Head of caudate nucleus (tissue), 42 donors: ENCODE measurements around the gene CD8B2.
A peak's percentile ranks its signal among the peaks of the same experiment; 100 is the strongest.
"Not testable (repeated sequence)": the region's sequence is repeated elsewhere in the genome, so short reads cannot be mapped to it uniquely, and the experiment has no call there.

ENCODE experiments used
- DNase-seq, 42 donors: peaks; one replicate each; pipeline versions ENCODE4 v3.0.0 to v3.0.0-alpha.2; 2020 to 2021; ENCODE audit warnings: mixed read lengths in 7 of 42
- intact Hi-C: fragments of 100-400 bp; cut with DNase I; formaldehyde crosslinking; loops from one replicate; pipeline ENCODE4 v1.15.0; 2022

Gene CD8B2

GRCh38 chr2:106486551-106487385 lies at the start of gene CD8B2:
Gene CD8B2 (plus strand): TSS chr2:106487364. CDS start chr2:106487427, 63 bp downstream.
- intact Hi-C loops, DNase-seq: not testable (repeated sequence)

GRCh38 chr2:106461882-106462281 lies 25.3 kb upstream of the CD8B2 start:
- DNase-seq, intact Hi-C loops: not testable (repeated sequence)

GRCh38 chr2:106467516-106467915 lies 19.6 kb upstream of the CD8B2 start:
- intact Hi-C loops, DNase-seq: not testable (repeated sequence)

- intact Hi-C loops, DNase-seq: not testable (repeated sequence)
These were observed 19.1 kb upstream of the CD8B2 start, which contains the start of gene RGPD3 for GRCh38 chr2:106468107-106468506. Gene RGPD3 (minus strand): TSS chr2:106468413. CDS start chr2:106468288, 125 bp downstream.

GRCh38 chr2:106470658-106471057 lies 16.5 kb upstream of the CD8B2 start:
- DNase-seq = peak in 40 of 42 donors; percentile 28 to 83 (median 64)
- intact Hi-C loops = not testable (repeated sequence)

- DNase-seq, intact Hi-C loops: not testable (repeated sequence)
These were observed 9.5 kb upstream of the CD8B2 start for GRCh38 chr2:106477647-106478046.

GRCh38 chr2:106479563-106479962 lies 7.6 kb upstream of the CD8B2 start:
- DNase-seq, intact Hi-C loops: not testable (repeated sequence)

GRCh38 chr2:106487386-106488191 lies 425 bp downstream of the CD8B2 start:
- intact Hi-C loops, DNase-seq: not testable (repeated sequence)

GRCh38 chr2:106489701-106490100 lies 2.5 kb downstream of the CD8B2 start:
- intact Hi-C loops, DNase-seq: not testable (repeated sequence)

- DNase-seq, intact Hi-C loops: not testable (repeated sequence)
These were observed 5.2 kb downstream of the CD8B2 start for GRCh38 chr2:106492399-106492798.

GRCh38 chr2:106492913-106493312 lies 5.7 kb downstream of the CD8B2 start:
- DNase-seq, intact Hi-C loops: not testable (repeated sequence)

- intact Hi-C loops, DNase-seq: not testable (repeated sequence)
These were observed 11.4 kb downstream of the CD8B2 start for GRCh38 chr2:106498549-106498948.

GRCh38 chr2:106500350-106500749 lies 13.2 kb downstream of the CD8B2 start:
- DNase-seq, intact Hi-C loops: not testable (repeated sequence)

- DNase-seq, intact Hi-C loops: not testable (repeated sequence)
These were observed 15.2 kb downstream of the CD8B2 start for GRCh38 chr2:106502351-106502750.

- DNase-seq, intact Hi-C loops: not testable (repeated sequence)
These were observed 17.0 kb downstream of the CD8B2 start for GRCh38 chr2:106504192-106504591.

- not testable (repeated sequence) for DNase-seq
These were observed 17.6 kb downstream of the CD8B2 start for GRCh38 chr2:106504787-106505186.

GRCh38 chr2:106506002-106506687 lies 19.0 kb downstream of the CD8B2 start:
- DNase-seq, intact Hi-C loops: not testable (repeated sequence)

More at GRCh38 chr2:106504787-106505186, 17.6 kb downstream of the CD8B2 start:
- intact Hi-C loops = not testable (repeated sequence)

- intact Hi-C loops, DNase-seq: not testable (repeated sequence)
These were observed 21.7 kb downstream of the CD8B2 start for GRCh38 chr2:106508660-106509373.
